ENCODE results near the gene PCDHGA8. TPM values are rescaled to one million over a fixed set of nuclear protein-coding genes. Genes with fewer than 3 reads are reported as not detected.

The PCDHGA8 gene
- 2.2 and 3.9 TPM in 2 replicates for total RNA-seq

GRCh38 chr5:141392429-141393198 is at the start of gene PCDHGA8:
PCDHGA8 (plus strand) TSS chr5:141392633; CDS start chr5:141392814, 181 bp downstream.

GRCh38 chr5:141343242-141343952 is 49.0 kb upstream of the PCDHGA8 start, which contains the start of gene PCDHGA3:
PCDHGA3 (plus strand) TSS chr5:141343829; CDS start chr5:141344034, 205 bp downstream.

GRCh38 chr5:141349917-141350619 is 42.4 kb upstream of the PCDHGA8 start, which contains the start of gene PCDHGB1:
PCDHGB1 (plus strand) TSS chr5:141350099; CDS start chr5:141350261, 162 bp downstream.

GRCh38 chr5:141354900-141355469 is 37.4 kb upstream of the PCDHGA8 start, which contains the start of gene PCDHGA4:
PCDHGA4 (plus strand) TSS chr5:141355021; CDS start chr5:141355108, 87 bp downstream.

GRCh38 chr5:141359790-141360426 is 32.5 kb upstream of the PCDHGA8 start, which contains the start of gene PCDHGB2:
PCDHGB2 (plus strand) TSS chr5:141359994; CDS start chr5:141360136, 142 bp downstream.

GRCh38 chr5:141363952-141364660 is 28.3 kb upstream of the PCDHGA8 start, which contains the start of gene PCDHGA5:
PCDHGA5 (plus strand) TSS chr5:141364162; CDS start chr5:141364331, 169 bp downstream.

GRCh38 chr5:141369994-141370848 is 22.2 kb upstream of the PCDHGA8 start, which contains the start of gene PCDHGB3:
PCDHGB3 (plus strand) TSS chr5:141370242; CDS start chr5:141370395, 153 bp downstream.

GRCh38 chr5:141373673-141374317 is 18.6 kb upstream of the PCDHGA8 start, which contains the start of gene PCDHGA6:
PCDHGA6 (plus strand) TSS chr5:141373891; CDS start chr5:141374084, 193 bp downstream.

GRCh38 chr5:141382469-141383294 is 9.8 kb upstream of the PCDHGA8 start, which contains the start of gene PCDHGA7:
PCDHGA7 (plus strand) TSS chr5:141382742; CDS start chr5:141382900, 158 bp downstream.

GRCh38 chr5:141387557-141388311 is 4.7 kb upstream of the PCDHGA8 start, which contains the start of gene PCDHGB4:
PCDHGB4 (plus strand) TSS chr5:141387698; CDS start chr5:141387885, 187 bp downstream.

GRCh38 chr5:141397756-141398551 is 5.5 kb downstream of the PCDHGA8 start, which contains the start of gene PCDHGB5:
PCDHGB5 (plus strand) TSS chr5:141397947; CDS start chr5:141398128, 181 bp downstream.

GRCh38 chr5:141402553-141403243 is 10.3 kb downstream of the PCDHGA8 start, which contains the start of gene PCDHGA9:
PCDHGA9 (plus strand) TSS chr5:141402778; CDS start chr5:141402953, 175 bp downstream.

GRCh38 chr5:141407790-141408505 is 15.5 kb downstream of the PCDHGA8 start, which contains the start of gene PCDHGB6:
PCDHGB6 (plus strand) TSS chr5:141408021; CDS start chr5:141408203, 182 bp downstream.

GRCh38 chr5:141412854-141413539 is 20.6 kb downstream of the PCDHGA8 start, which contains the start of gene PCDHGA10:
PCDHGA10 (plus strand) TSS chr5:141412987; CDS start chr5:141413176, 189 bp downstream.

